ENCODE data around the gene PRXL2B.
"Not testable (repeated sequence)": the region's sequence is repeated elsewhere in the genome, so short reads cannot be mapped to it uniquely, and the experiment has no call there.

Gene PRXL2B

GRCh38 chr1:2564006-2564814 lies 22.4 kb upstream of the PRXL2B start:
- DNase-seq (ENCODE audit: low spot score): no peak

GRCh38 chr1:2564815-2565374 lies 21.7 kb upstream of the PRXL2B start:
- DNase-seq (ENCODE audit: low spot score): no peak

- no peak for DNase-seq (ENCODE audit: low spot score)
Observed at GRCh38 chr1:2566101-2567045, 20.2 kb upstream of the PRXL2B start.

GRCh38 chr1:2567083-2567679 lies 19.4 kb upstream of the PRXL2B start:
- no peak for DNase-seq (ENCODE audit: low spot score)

GRCh38 chr1:2568187-2568816 lies 18.3 kb upstream of the PRXL2B start:
- DNase-seq (ENCODE audit: low spot score): not testable (repeated sequence)

- no peak for DNase-seq (ENCODE audit: low spot score)
Observed at GRCh38 chr1:2569060-2569459, 17.5 kb upstream of the PRXL2B start.

- DNase-seq (ENCODE audit: low spot score): not testable (repeated sequence)
Observed at GRCh38 chr1:2569703-2570102, 16.9 kb upstream of the PRXL2B start.

GRCh38 chr1:2570332-2570731 lies 16.2 kb upstream of the PRXL2B start:
- DNase-seq (ENCODE audit: low spot score): no peak

GRCh38 chr1:2571348-2571747 lies 15.2 kb upstream of the PRXL2B start:
- no peak for DNase-seq (ENCODE audit: low spot score)

- no peak for DNase-seq (ENCODE audit: low spot score)
Observed at GRCh38 chr1:2573250-2573920, 13.2 kb upstream of the PRXL2B start.

GRCh38 chr1:2574350-2574749 lies 12.2 kb upstream of the PRXL2B start:
- DNase-seq (ENCODE audit: low spot score): no peak

GRCh38 chr1:2575801-2576663 lies 10.5 kb upstream of the PRXL2B start:
- no peak for DNase-seq (ENCODE audit: low spot score)

GRCh38 chr1:2577565-2578075 lies 9.0 kb upstream of the PRXL2B start:
- DNase-seq (ENCODE audit: low spot score): not testable (repeated sequence)

GRCh38 chr1:2578758-2579118 lies 7.8 kb upstream of the PRXL2B start:
- no peak for DNase-seq (ENCODE audit: low spot score)

GRCh38 chr1:2580691-2581090 lies 5.9 kb upstream of the PRXL2B start:
- DNase-seq (ENCODE audit: low spot score): no peak

GRCh38 chr1:2582391-2582790 lies 4.2 kb upstream of the PRXL2B start:
- DNase-seq (ENCODE audit: low spot score): peak; percentile 75

- DNase-seq (ENCODE audit: low spot score): no peak
Observed at GRCh38 chr1:2583331-2583791, 3.2 kb upstream of the PRXL2B start.

GRCh38 chr1:2583871-2584351 lies 2.7 kb upstream of the PRXL2B start:
- DNase-seq (ENCODE audit: low spot score): no peak

GRCh38 chr1:2584686-2585317 lies 1.8 kb upstream of the PRXL2B start:
- no peak for DNase-seq (ENCODE audit: low spot score)

Measured in Ammon's horn (tissue), 1 donor.